ACHN (cell line): ENCODE data around the gene DMKN.

Experiments used
- DNase-seq: peaks from one replicate; pipeline ENCODE4 v3.0.0-alpha.2; 2015
- in situ Hi-C: cut with HindIII; loops from 2 replicates; pipeline ENCODE4 v1.10.0; 2017; ENCODE audit warnings: low sequenced_read_pairs, low pct_ligation_motif_present, low pct_unique_long_range_greater_than_20kb

The DMKN gene

GRCh38 chr19:35508129-35508528 is 5.3 kb downstream of the DMKN start:
- in situ Hi-C loops = no loop called here
- DNase-seq = no peak

- no peak for DNase-seq
- in situ Hi-C loops = no loop called here
Measured at GRCh38 chr19:35507561-35507960, 5.9 kb downstream of the DMKN start.

DNA sequence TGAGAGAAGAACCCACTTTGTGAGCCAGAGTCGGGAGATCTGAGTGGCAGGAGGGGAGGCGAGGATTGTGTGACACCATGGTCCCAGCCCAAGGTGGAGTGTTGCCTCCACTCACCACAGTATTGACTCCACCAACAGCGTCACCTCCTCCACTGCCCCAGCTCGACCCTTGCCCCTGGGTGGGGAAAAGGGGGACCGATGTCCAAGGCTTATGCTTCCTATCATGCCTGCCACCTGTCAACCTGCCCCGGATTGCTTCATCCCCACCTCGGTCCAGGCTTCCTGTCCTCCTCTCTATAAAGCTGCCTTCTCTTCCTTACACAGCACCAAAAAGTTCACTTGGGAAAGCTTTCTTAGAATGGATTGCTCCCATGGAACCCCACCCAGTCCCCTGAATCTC is 7.4 kb downstream of the DMKN start:
- DNase-seq = no peak
- in situ Hi-C loops = no loop called here

- DNase-seq = no peak
- in situ Hi-C loops = no loop called here
Measured at GRCh38 chr19:35502751-35503150, 10.7 kb downstream of the DMKN start.

DNA sequence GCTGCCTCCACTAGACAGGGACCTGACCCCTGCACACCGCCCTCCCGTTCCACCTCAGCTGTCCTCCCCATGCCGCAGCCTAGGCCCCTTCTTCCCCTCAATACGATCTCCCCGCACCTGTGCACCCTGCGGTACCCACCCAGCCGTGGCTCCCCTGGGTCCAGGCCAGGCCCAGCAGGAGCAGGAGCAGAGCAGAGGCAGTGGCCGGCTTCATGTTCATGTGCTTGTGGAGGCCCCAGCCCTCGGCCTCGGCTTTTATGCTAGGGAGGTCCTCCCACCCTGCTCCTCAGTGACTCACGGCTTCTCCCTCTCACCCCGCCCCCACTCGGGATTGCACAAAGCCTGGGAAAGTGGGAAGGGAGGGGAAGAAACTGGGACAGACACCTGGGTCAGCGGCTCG is 11.8 kb downstream of the DMKN start:
- DNase-seq = no peak
- in situ Hi-C loops = no loop called here

- no peak for DNase-seq
- in situ Hi-C loops = no loop called here
Measured at GRCh38 chr19:35500611-35501010, 12.8 kb downstream of the DMKN start.

DNA sequence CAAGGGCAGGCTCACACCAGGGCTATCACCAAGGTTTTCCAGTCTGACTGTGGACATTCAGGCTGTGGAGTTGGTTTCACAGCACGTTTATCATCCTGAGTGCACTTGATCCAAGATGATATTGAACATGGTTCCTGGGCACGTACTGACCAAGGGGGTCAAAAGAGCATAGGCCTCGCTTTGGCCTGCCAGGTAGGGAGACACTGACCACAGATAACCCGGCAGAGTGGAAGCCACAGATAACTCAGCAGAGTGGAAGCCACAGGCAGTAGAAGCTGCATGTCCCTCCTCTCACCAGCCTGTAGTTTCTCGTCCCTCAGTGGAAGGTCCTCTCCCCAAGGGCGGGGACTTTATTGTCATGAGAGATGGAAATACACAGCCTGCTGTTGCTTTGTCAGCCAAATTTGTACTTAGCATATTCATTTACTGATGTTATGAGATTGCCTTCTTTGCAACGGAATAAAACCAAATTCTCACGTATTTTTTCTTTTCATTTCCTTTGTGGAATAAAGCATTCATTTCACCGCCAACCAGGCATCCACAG is 14.4 kb downstream of the DMKN start:
- DNase-seq = no peak
- in situ Hi-C loops = no loop called here

- no peak for DNase-seq
- in situ Hi-C loops = no loop called here
Measured at GRCh38 chr19:35498220-35498619, 15.2 kb downstream of the DMKN start.

DNA sequence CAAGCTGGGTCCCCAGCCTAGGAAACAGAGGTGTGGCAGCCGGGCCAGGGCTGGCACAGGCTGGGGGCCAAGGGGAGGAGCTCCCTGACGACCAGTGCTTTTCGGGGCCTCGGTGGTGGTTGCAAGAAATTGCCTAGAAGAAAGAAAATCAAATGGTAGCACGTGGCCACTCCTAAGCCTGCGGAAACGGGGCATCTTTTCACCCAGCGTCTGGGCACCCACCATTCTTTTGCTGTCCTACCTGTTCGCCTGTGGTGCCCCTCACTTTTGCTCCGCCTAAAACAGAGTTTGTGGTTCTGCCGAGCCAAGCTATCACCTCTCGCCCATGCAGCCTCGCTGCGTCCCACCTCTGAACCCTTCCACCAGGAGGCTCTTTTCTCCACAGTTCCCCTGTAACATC is 16.0 kb downstream of the DMKN start:
- in situ Hi-C loops = no loop called here
- DNase-seq = no peak

GRCh38 chr19:35495107-35496064 is 18.1 kb downstream of the DMKN start:
- peak; percentile 58 for DNase-seq
- in situ Hi-C loops = no loop called here

DNA sequence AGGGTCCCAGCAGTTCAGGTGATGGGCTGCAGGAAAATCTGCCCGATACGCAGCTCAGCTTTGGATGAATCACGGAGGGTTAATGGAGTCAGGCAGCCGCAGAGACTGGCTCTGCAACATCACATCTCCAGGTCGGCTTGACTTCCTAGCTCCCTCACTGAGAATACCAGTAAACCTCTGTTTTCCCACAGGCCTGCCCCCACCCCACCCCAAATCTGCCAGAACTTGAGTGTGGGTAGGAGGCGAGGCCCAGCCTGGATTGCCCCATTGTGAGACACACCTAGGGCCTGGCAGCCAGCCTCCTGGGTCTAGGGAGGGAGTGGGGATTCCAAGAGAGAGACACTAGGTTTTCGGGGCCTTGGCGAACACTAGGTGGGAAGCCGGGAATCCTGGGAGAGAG is 19.5 kb downstream of the DMKN start:
- no peak for DNase-seq
- in situ Hi-C loops = no loop called here

GRCh38 chr19:35491836-35492360 is 21.6 kb downstream of the DMKN start:
- in situ Hi-C loops = no loop called here
- DNase-seq = no peak

- in situ Hi-C loops = no loop called here
- DNase-seq = no peak
Measured at GRCh38 chr19:35490364-35490763, 23.1 kb downstream of the DMKN start, which contains the start of gene KRTDAP. KRTDAP (minus strand) TSS chr19:35490464; CDS start chr19:35490442, 22 bp downstream.

DNA sequence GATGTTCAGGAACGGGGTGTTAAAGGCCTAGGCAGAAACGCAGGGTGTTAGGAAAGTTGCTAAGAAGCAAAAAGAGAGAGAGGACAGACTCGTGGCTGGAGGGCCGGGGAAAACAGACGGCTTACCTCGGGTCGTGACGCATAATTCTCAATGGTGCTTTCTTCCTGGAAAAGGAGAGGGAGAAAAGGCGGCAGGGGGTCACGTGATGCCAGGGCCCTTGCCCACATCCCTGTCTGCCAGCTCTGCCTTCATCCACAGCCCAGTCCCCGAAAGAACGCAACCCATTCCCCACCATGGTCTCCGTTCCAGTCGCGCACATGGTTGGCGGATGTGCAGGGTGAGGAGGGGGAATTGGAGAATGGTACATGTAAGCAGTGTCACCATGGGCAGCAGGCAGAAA is 24.8 kb downstream of the DMKN start:
- in situ Hi-C loops = no loop called here
- DNase-seq = no peak

DNA sequence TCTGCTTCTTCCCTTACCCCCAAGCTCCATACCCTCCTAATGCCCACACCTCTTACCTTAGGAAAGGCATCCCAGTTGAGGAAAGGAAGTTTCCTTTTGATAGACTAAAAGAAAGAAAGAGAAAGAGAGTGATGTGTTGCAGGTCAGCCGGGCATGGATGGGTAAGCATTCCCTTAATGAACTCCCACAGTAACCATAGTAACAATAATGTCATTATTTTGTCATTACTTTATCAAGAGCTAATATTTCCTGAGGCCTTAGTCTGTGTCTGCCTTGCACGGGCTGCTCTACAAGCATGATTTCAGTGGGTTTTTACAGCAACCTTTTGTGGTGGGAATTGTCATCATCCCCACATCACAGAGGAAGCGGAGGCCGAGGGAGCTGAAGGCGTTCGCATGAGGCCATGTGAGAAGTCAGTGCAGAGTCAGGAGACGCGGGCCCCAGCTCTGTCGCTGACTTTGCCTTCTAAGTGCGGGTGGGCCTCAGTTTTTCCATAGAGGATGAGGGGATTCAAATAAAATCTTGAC is 25.7 kb downstream of the DMKN start:
- DNase-seq = no peak
- in situ Hi-C loops = no loop called here

GRCh38 chr19:35486268-35486708 is 27.2 kb downstream of the DMKN start:
- DNase-seq = no peak
- in situ Hi-C loops = no loop called here

- DNase-seq = no peak
- in situ Hi-C loops = no loop called here
Measured at GRCh38 chr19:35484252-35485036, 29.0 kb downstream of the DMKN start.

DNA sequence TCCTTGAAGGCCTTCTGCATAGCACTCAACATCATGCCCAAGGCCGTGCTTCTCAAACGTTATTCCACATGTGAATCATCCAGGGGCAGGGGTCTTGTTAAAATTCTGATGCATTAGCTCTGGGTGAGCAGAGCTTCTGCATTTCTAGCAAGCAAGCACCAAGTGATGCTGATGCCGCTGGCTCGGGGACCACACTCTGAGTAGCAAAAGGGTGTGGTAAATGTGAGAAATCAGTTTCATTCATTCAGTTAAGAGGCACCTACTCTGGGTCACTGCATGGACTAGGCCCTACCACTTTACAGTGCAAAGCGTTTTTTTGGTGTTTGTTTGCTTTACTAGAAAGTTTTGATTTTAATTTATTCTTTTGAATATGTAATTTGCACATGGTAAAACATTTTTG is 30.4 kb downstream of the DMKN start:
- in situ Hi-C loops = no loop called here

More for the DNA sequence above, 30.4 kb downstream of the DMKN start:
- no peak for DNase-seq
